Fibroblast of gingiva (primary cell): ENCODE results near the gene SLC22A13.
"Not testable (repeated sequence)": the region's sequence is repeated elsewhere in the genome, so short reads cannot be mapped to it uniquely, and the experiment has no call there.

Experiments used
- DNase-seq: peaks from one replicate; pipeline ENCODE4 v3.0.0-alpha.2; 2011; ENCODE audit warnings: low read depth

The SLC22A13 gene

GRCh38 chr3:38265604-38266307 is at the start of gene SLC22A13:
SLC22A13 (plus strand) TSS chr3:38265812; CDS start chr3:38265861, 49 bp downstream.
- no peak for DNase-seq

GRCh38 chr3:38219609-38220197 is 45.9 kb upstream of the SLC22A13 start:
- no peak for DNase-seq

- no peak for DNase-seq
These were observed 44.6 kb upstream of the SLC22A13 start for GRCh38 chr3:38221005-38221404.

- no peak for DNase-seq
These were observed 43.5 kb upstream of the SLC22A13 start for GRCh38 chr3:38222032-38222634.

- no peak for DNase-seq
These were observed 41.3 kb upstream of the SLC22A13 start for GRCh38 chr3:38224357-38224756.

- no peak for DNase-seq
These were observed 39.3 kb upstream of the SLC22A13 start for GRCh38 chr3:38226273-38226672.

GRCh38 chr3:38227989-38228388 is 37.6 kb upstream of the SLC22A13 start:
- peak; percentile 57 for DNase-seq

- DNase-seq, result peak; percentile 63
These were observed 36.6 kb upstream of the SLC22A13 start for GRCh38 chr3:38229036-38229435.

- no peak for DNase-seq
These were observed 32.9 kb upstream of the SLC22A13 start for GRCh38 chr3:38232701-38233100.

GRCh38 chr3:38235466-38235865 is 30.1 kb upstream of the SLC22A13 start:
- DNase-seq, result no peak

GRCh38 chr3:38238416-38239008 is 27.1 kb upstream of the SLC22A13 start:
- DNase-seq, result no peak

- not testable (repeated sequence) for DNase-seq
These were observed 22.8 kb upstream of the SLC22A13 start for GRCh38 chr3:38242812-38243211.

- no peak for DNase-seq
These were observed 19.7 kb upstream of the SLC22A13 start for GRCh38 chr3:38245930-38246329.

GRCh38 chr3:38247366-38248035 is 18.1 kb upstream of the SLC22A13 start:
- peak; percentile 81 for DNase-seq

GRCh38 chr3:38250198-38250597 is 15.4 kb upstream of the SLC22A13 start:
- DNase-seq, result no peak

GRCh38 chr3:38251197-38251596 is 14.4 kb upstream of the SLC22A13 start:
- DNase-seq, result no peak

- no peak for DNase-seq
These were observed 11.9 kb upstream of the SLC22A13 start for GRCh38 chr3:38253704-38254103.

GRCh38 chr3:38254872-38255271 is 10.7 kb upstream of the SLC22A13 start:
- no peak for DNase-seq

GRCh38 chr3:38255627-38256026 is 10.0 kb upstream of the SLC22A13 start:
- peak; percentile 64 for DNase-seq

GRCh38 chr3:38257583-38257982 is 8.0 kb upstream of the SLC22A13 start:
- DNase-seq, result no peak

- no peak for DNase-seq
These were observed 5.1 kb upstream of the SLC22A13 start for GRCh38 chr3:38260474-38260873.

GRCh38 chr3:38264353-38264771 is 1.2 kb upstream of the SLC22A13 start:
- DNase-seq, result no peak
